ENCODE measurements around the gene ERFL.

Gene ERFL

GRCh38 chr19:41913538-41914423 lies 14.5 kb downstream of the ERFL start:
- no peak for DNase-seq (ENCODE audit: low spot score)

GRCh38 chr19:41912899-41913537 lies 15.2 kb downstream of the ERFL start:
- no peak for DNase-seq (ENCODE audit: low spot score)

- DNase-seq (ENCODE audit: low spot score) = no peak
Observed at GRCh38 chr19:41911889-41912731, 16.1 kb downstream of the ERFL start.

GRCh38 chr19:41910992-41911888 lies 17.0 kb downstream of the ERFL start:
- no peak for DNase-seq (ENCODE audit: low spot score)

GRCh38 chr19:41910240-41910991 lies 17.8 kb downstream of the ERFL start:
- no peak for DNase-seq (ENCODE audit: low spot score)

- no peak for DNase-seq (ENCODE audit: low spot score)
Observed at GRCh38 chr19:41909706-41910105, 18.5 kb downstream of the ERFL start.

GRCh38 chr19:41908724-41909464 lies 19.4 kb downstream of the ERFL start:
- DNase-seq (ENCODE audit: low spot score) = no peak

GRCh38 chr19:41907994-41908615 lies 20.1 kb downstream of the ERFL start:
- no peak for DNase-seq (ENCODE audit: low spot score)

- DNase-seq (ENCODE audit: low spot score) = no peak
Observed at GRCh38 chr19:41906916-41907680, 21.2 kb downstream of the ERFL start.

GRCh38 chr19:41906271-41906670 lies 22.0 kb downstream of the ERFL start:
- DNase-seq (ENCODE audit: low spot score) = no peak

GRCh38 chr19:41905273-41906002 lies 22.8 kb downstream of the ERFL start:
- DNase-seq (ENCODE audit: low spot score) = no peak

GRCh38 chr19:41904118-41904870 lies 24.0 kb downstream of the ERFL start:
- no peak for DNase-seq (ENCODE audit: low spot score)

GRCh38 chr19:41903193-41903953 lies 24.9 kb downstream of the ERFL start:
- no peak for DNase-seq (ENCODE audit: low spot score)

GRCh38 chr19:41902594-41902993 lies 25.7 kb downstream of the ERFL start:
- no peak for DNase-seq (ENCODE audit: low spot score)

GRCh38 chr19:41901707-41902360 lies 26.4 kb downstream of the ERFL start:
- DNase-seq (ENCODE audit: low spot score) = no peak

- DNase-seq (ENCODE audit: low spot score) = no peak
Observed at GRCh38 chr19:41898235-41898634, 30.0 kb downstream of the ERFL start.

Data from NAMALWA (cell line).